Measurements from ENCODE around the gene ESR1.

GRCh38 chr6:152008779-152009178 lies 201.3 kb downstream of the ESR1 start:
- TF ChIP-seq CTCF (IDR thresholded peaks at IDR 0.05; ENCODE audit: low read depth, low read length, missing input control) (no peak), GABPA (IDR thresholded peaks at IDR 0.05 in 1 of 2, conservative IDR thresholded peaks at IDR 0.05 in 1 of 2) (no peak), MAX (IDR thresholded peaks at IDR 0.05) (no peak), RAD21 (IDR thresholded peaks at IDR 0.05) (no peak), YY1 (IDR thresholded peaks at IDR 0.05) (no peak), REST (IDR thresholded peaks at IDR 0.05) (no peak), RXRA (IDR thresholded peaks at IDR 0.05) (no peak), TAF1 (conservative IDR thresholded peaks at IDR 0.05) (no peak), SP1 (IDR thresholded peaks at IDR 0.05) (no peak), EGR1 (IDR thresholded peaks at IDR 0.05; ENCODE audit: low read depth in 2 of 2) (no peak)
